PC-3 (cell line): ENCODE results near the gene PDS5A. TPM values are rescaled to one million over a fixed set of nuclear protein-coding genes. Genes with fewer than 3 reads are reported as not detected.

Experiments used
- ATAC-seq: fragments of 200-7000 bp; cut with Tn5 transposase; 2 replicates; pipeline ENCODE4 v1.9.1; 2020; ENCODE audit warnings: mild to moderate bottlenecking, moderate library complexity
- BruUV-seq: library from RNA; stranded (reverse); fragments of 400-500 nt; replicated peaks from 2 replicates; lab custom pipeline; 2021; lab: Mats Ljungman, UMichigan
- CTCF ChIA-PET: fragments of 300-600 bp; sonication (Branson Sonifier 250); formaldehyde crosslinking; loops from one replicate; lab custom pipeline; 2022; ENCODE audit warnings: antibody characterized with exemption; lab: Charles Lee
- POLR2A ChIA-PET: fragments of 300-600 bp; sonication (Branson Sonifier 250); formaldehyde crosslinking; loops from one replicate; lab custom pipeline; 2022; ENCODE audit warnings: antibody characterized with exemption; ENCODE audit not compliant: unreplicated experiment; lab: Charles Lee
- DNase-seq: peaks from one replicate; pipeline ENCODE4 v3.0.0-alpha.2; 2015
- H2AFZ ChIP-seq: fragments of 300-600 bp; sonication (generic); 2 replicates; pipeline ENCODE4 v1.6.0; 2016; ENCODE audit warnings: antibody characterized with exemption, low read length
- H3F3A ChIP-seq: fragments of 300-600 bp; sonication (generic); one replicate; pipeline ENCODE4 v1.6.0; 2017; ENCODE audit warnings: antibody characterized with exemption, low read length, control low read depth, mild to moderate bottlenecking; ENCODE audit not compliant: unreplicated experiment
- H3K27ac ChIP-seq: fragments of 300-600 bp; sonication (generic); 2 replicates; pipeline ENCODE4 v1.5.1; 2016; ENCODE audit warnings: mild to moderate bottlenecking, low read length
- H3K27me3 ChIP-seq: fragments of 300-600 bp; sonication (generic); 2 replicates; pipeline ENCODE4 v1.6.1; 2016; ENCODE audit warnings: low read length, mixed read lengths
- H3K36me3 ChIP-seq: fragments of 300-600 bp; sonication (generic); 2 replicates; pipeline ENCODE4 v1.6.1; 2016; ENCODE audit warnings: low read depth, mixed run types, low read length, mixed read lengths
- H3K4me1 ChIP-seq: fragments of 300-600 bp; sonication (generic); 2 replicates; pipeline ENCODE4 v1.5.1; 2016; ENCODE audit warnings: low read length; ENCODE audit not compliant: insufficient read depth
- H3K4me2 ChIP-seq: fragments of 300-600 bp; sonication (generic); 2 replicates; pipeline ENCODE4 v1.6.0; 2016; ENCODE audit warnings: low read length
- H3K4me3 ChIP-seq: fragments of 300-600 bp; sonication (generic); 2 replicates; pipeline ENCODE4 v1.5.1; 2016; ENCODE audit warnings: mild to moderate bottlenecking, low read length, mixed read lengths
- H3K79me2 ChIP-seq: fragments of 300-600 bp; sonication (generic); 2 replicates; pipeline ENCODE4 v1.6.1; 2017; ENCODE audit warnings: low read length, mixed read lengths
- H3K9ac ChIP-seq: fragments of 300-600 bp; sonication (generic); 2 replicates; pipeline ENCODE4 v1.6.0; 2016; ENCODE audit warnings: mild to moderate bottlenecking, low read length
- H3K9me2 ChIP-seq: fragments of 300-600 bp; sonication (generic); replicated peaks from 2 replicates; pipeline ENCODE4 v1.6.1; 2016; ENCODE audit warnings: mixed run types, low read length, mixed read lengths
- H3K9me3 ChIP-seq: fragments of 300-600 bp; sonication (generic); 2 replicates; pipeline ENCODE4 v1.6.1; 2016; ENCODE audit warnings: low read length, mixed read lengths
- H4K20me1 ChIP-seq: fragments of 300-600 bp; sonication (generic); 2 replicates; pipeline ENCODE4 v1.6.1; 2016; ENCODE audit warnings: low read length, mixed read lengths
- EZH2 ChIP-seq: fragments of 300-600 bp; sonication (generic); IDR thresholded peaks from one replicate; pipeline ENCODE4 v1.6.1; 2017; ENCODE audit warnings: antibody characterized with exemption, mild to moderate bottlenecking, low read length; ENCODE audit not compliant: unreplicated experiment
- EZH2phosphoT487 ChIP-seq: fragments of 300-600 bp; sonication (generic); IDR thresholded peaks from 2 replicates; pipeline ENCODE4 v1.6.1; 2018; ENCODE audit warnings: mild to moderate bottlenecking, antibody characterized with exemption, low read length, borderline replicate concordance
- intact Hi-C: fragments of 100-400 bp; cut with micrococcal nuclease; formaldehyde crosslinking; loops from 2 replicates; pipeline ENCODE4 v1.9.0; 2023
- total RNA-seq: library from RNA; depleted of rRNA; stranded (reverse); fragments of >200 nt; gene quantifications from 2 replicates; pipeline ENCODE4 v1.2.3, GENCODE V29; 2014
- TF ChIP-seq, protein P1 (sequence below): fragments of 300-600 bp; sonication (generic); conservative IDR thresholded peaks from 2 replicates; pipeline ENCODE4 v1.5.1; 2017; ENCODE audit warnings: antibody characterized with exemption, low read depth, mild to moderate bottlenecking, low read length

Gene PDS5A
- total RNA-seq, 1 experiment from 2014 or later: 39.9 TPM

DNA sequence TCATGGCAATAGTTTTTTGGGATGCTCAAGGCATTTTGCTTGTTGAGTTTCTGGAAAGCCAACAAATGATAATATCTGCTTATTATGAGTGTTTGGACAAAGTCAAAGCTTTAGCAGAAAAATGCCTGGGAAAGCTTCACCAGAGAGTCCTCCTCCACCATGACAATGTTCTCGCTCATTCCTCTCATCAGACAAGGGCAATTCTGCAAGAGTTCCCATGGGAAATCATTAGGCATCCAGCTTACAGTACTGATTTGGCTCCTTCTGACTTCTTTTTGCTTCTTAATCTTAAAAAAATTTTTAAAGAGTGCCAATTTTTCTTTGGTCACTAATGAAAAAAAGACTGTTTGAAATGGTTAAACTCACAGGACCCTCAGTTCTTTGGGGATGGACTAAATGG, 143.4 kb downstream of the PDS5A start:
- Histone ChIP-seq H3K4me2 (no peak overlapping the region), H4K20me1 (no peaks in the 10 kb centered on the region), H3F3A (no peaks in the 10 kb centered on the region), H3K27me3 (no peaks in the 10 kb centered on the region), H3K4me3 (no peak overlapping the region), H3K9me3 (no peaks in the 10 kb centered on the region), H2AFZ (no peak overlapping the region), H3K36me3 (peaks cover 4% of the 10 kb centered on the region; the same call in 1 of the 2 replicates), H3K27ac (no peak overlapping the region), H3K9ac (no peak overlapping the region), H3K9me2 (no peaks in the 10 kb centered on the region), H3K4me1 (no peaks in the 10 kb centered on the region), H3K79me2 (no peaks in the 10 kb centered on the region)
- CTCF ChIA-PET: no interaction called here
- intact Hi-C loops: no loop called here
- DNase-seq: no peak
- TF ChIP-seq EZH2phosphoT487 (no peak), EZH2 (no peak)
- TF ChIP-seq, protein P1, sequence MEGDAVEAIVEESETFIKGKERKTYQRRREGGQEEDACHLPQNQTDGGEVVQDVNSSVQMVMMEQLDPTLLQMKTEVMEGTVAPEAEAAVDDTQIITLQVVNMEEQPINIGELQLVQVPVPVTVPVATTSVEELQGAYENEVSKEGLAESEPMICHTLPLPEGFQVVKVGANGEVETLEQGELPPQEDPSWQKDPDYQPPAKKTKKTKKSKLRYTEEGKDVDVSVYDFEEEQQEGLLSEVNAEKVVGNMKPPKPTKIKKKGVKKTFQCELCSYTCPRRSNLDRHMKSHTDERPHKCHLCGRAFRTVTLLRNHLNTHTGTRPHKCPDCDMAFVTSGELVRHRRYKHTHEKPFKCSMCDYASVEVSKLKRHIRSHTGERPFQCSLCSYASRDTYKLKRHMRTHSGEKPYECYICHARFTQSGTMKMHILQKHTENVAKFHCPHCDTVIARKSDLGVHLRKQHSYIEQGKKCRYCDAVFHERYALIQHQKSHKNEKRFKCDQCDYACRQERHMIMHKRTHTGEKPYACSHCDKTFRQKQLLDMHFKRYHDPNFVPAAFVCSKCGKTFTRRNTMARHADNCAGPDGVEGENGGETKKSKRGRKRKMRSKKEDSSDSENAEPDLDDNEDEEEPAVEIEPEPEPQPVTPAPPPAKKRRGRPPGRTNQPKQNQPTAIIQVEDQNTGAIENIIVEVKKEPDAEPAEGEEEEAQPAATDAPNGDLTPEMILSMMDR: no peak
- POLR2A ChIA-PET: no interaction called here
- ATAC-seq: no peak
- no TSS peak for BruUV-seq

DNA sequence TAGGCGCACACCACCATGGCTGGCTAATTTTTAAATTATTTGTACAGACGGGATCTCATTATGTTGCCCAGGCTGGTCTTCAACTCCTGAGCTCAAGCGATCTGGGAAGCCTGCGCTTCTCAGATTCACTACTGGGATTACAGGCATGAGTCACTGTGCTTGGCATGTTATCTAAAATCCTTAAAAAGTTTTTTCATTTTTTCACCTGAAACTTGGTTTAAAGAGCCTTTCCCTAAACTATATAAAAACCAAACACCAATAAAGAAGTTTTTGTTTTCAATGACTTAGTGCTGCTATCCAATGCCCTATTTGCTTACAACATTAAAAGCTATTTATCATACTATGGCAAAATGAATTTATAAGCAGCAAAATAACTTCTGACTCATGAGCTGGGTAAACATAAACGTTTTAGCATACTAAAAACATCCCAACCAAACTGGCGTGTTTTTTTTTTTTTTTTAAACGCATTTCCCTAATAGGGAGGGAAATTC, 151.9 kb downstream of the PDS5A start:
- no peaks in the 10 kb centered on the region for H3F3A ChIP-seq
- H2AFZ ChIP-seq: no peak overlapping the region
- no peaks in the 10 kb centered on the region for H3K27me3 ChIP-seq
- intact Hi-C loops: loop anchor here (10.0 kb wide), 1 partner anchor 131 kb away; the partner anchor contains the start of gene UBE2K
- peaks cover 17% of the 10 kb centered on the region for H3K4me1 ChIP-seq
- 0 out of 2 replicates have a peak overlapping the region, but pooled peaks have one; percentile 17 for H3K9ac ChIP-seq
- DNase-seq: peak; percentile 65
- H3K79me2 ChIP-seq: no peaks in the 10 kb centered on the region
- no peaks in the 10 kb centered on the region for H3K9me2 ChIP-seq
- no TSS peak for BruUV-seq
- H4K20me1 ChIP-seq: no peaks in the 10 kb centered on the region
- H3K36me3 ChIP-seq: peaks cover 6% of the 10 kb centered on the region; the same call in 1 of the 2 replicates
- ChIA-PET CTCF (interaction anchor here (0.6 kb wide), 1 partner anchor 153 kb away, joined by 7 read pairs; no protein-coding TSS in a partner anchor), POLR2A (interaction anchor here (0.6 kb wide), 2 partner anchors 80 to 287 kb away, joined by 4 to 5 read pairs; no protein-coding TSS in a partner anchor)
- no peaks in the 10 kb centered on the region for H3K9me3 ChIP-seq
- H3K27ac ChIP-seq: peak overlapping the region; percentile 63
- peak; percentile 89 for ATAC-seq
- H3K4me2 ChIP-seq: peak overlapping the region; percentile 51
- TF ChIP-seq, protein P1: no peak
- TF ChIP-seq EZH2phosphoT487: no peak
- no peak for TF ChIP-seq EZH2
- no peak overlapping the region for H3K4me3 ChIP-seq

DNA sequence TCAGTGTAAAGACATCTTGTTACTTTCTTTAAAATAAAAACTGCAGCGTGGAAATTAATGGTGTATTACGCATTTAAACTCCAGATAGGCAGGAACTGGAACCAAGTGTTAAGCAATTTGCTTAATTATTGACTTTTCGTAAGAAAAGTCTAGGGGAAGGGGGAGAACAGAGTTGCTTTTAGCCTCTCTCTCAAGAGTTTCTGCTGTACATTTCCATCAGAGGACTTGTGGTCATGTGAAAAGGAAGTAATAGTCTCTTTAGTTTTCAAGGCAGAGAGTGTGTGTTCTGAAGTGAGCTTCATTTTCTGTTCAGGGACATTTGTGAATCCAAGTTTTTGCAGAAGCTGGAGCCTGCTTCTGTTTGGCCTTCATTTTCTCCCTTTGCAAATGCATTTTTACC, 152.6 kb downstream of the PDS5A start:
- H3F3A ChIP-seq: no peaks in the 10 kb centered on the region
- H3K36me3 ChIP-seq: peaks cover 6% of the 10 kb centered on the region; the same call in 1 of the 2 replicates
- TF ChIP-seq EZH2phosphoT487 (no peak), EZH2 (no peak)
- TF ChIP-seq, protein P1: no peak
- no peaks in the 10 kb centered on the region for H3K9me2 ChIP-seq
- H3K9me3 ChIP-seq: no peaks in the 10 kb centered on the region
- H3K4me1 ChIP-seq: peaks cover 17% of the 10 kb centered on the region
- intact Hi-C loops: loop anchor here (10.0 kb wide), 1 partner anchor 130 kb away; the partner anchor contains the start of gene UBE2K
- H2AFZ ChIP-seq: no peak overlapping the region
- H3K27me3 ChIP-seq: no peaks in the 10 kb centered on the region
- H3K79me2 ChIP-seq: no peaks in the 10 kb centered on the region
- no peaks in the 10 kb centered on the region for H4K20me1 ChIP-seq
- no TSS peak for BruUV-seq
- H3K4me3 ChIP-seq: no peak overlapping the region
- DNase-seq: no peak
- H3K9ac ChIP-seq: 0 out of 2 replicates have a peak overlapping the region, but pooled peaks have one; percentile 17
- H3K27ac ChIP-seq: peak overlapping the region; percentile 63; the same call in 1 of the 2 replicates
- ChIA-PET CTCF (no interaction called here), POLR2A (interaction anchor here (0.6 kb wide), 1 partner anchor 79 kb away, joined by 4 read pairs; no protein-coding TSS in a partner anchor)
- H3K4me2 ChIP-seq: peak overlapping the region; percentile 51
- ATAC-seq: no peak
